Fibroblast of lung (primary cell): ENCODE data around the gene PKNOX2.

Experiments
- CTCF ChIP-seq, 2 donors: IDR thresholded peaks in 1 of 2; conservative IDR thresholded peaks in 1 of 2; 1 replicate in 1 of 2; 2 replicates in 1 of 2; pipeline ENCODE4 v1.5.1; 2011 to 2012; ENCODE audit warnings: low read length in 2 of 2, control low read depth in 1 of 2, inconsistent platforms in 1 of 2, low read depth in 1 of 2, mild to moderate bottlenecking in 1 of 2
- EZH2 ChIP-seq: IDR thresholded peaks from 2 replicates; pipeline ENCODE4 v1.5.1; 2012; ENCODE audit warnings: low read length, control low read depth, mild to moderate bottlenecking; ENCODE audit errors: missing control alignments

GRCh38 chr11:125190566-125190965, 26.0 kb downstream of the PKNOX2 start:
- no peak for TF ChIP-seq CTCF (conservative IDR thresholded peaks at IDR 0.05 in 1 of 2, IDR thresholded peaks at IDR 0.05 in 1 of 2; ENCODE audit: low read depth in 1 of 2, low read length in 2 of 2)
- TF ChIP-seq EZH2 = no peak
